ENCODE measurements around the gene NR2E1. TPM values are rescaled to one million over a fixed set of nuclear protein-coding genes. Genes with fewer than 3 reads are reported as not detected.

NR2E1 gene
- total and polyA plus RNA-seq, 9 donors: 0.05 TPM; not detected in 8

DNA sequence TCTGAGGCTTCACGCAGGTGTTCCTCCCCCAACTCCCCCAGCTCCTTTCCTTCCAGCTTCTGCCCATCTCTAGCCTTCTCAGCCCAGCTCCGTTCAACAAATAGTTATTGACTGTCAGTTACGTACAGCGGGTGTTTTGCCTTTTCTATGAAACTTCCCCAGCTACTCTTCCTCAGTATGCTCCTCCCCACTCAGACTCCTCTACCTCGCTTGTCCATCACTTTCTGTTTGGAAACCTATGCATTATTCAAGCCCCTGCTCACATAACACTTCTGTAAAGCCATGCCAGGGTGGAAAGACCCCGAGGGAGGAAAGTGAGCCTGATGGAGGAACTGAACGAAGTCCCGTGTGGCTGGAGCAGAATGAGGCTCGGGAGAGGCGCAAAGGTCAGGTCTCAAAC is 44.2 kb upstream of the NR2E1 start:
- Histone ChIP-seq H3K27me3 (ENCODE audit: control insufficient read depth, insufficient read depth, low read length) (peaks cover 88% of the 10 kb centered on the region), H3K4me3 (ENCODE audit: low read length) (no peak overlapping the region), H3K4me1 (ENCODE audit: control insufficient read depth, insufficient read depth, low read length) (peaks cover 21% of the 10 kb centered on the region), H3K36me3 (ENCODE audit: control insufficient read depth, insufficient read depth, low read length) (no peaks in the 10 kb centered on the region), H3K9me3 (replicated peaks; ENCODE audit: control insufficient read depth, low read depth, low read length) (no peaks in the 10 kb centered on the region), H3K27ac (ENCODE audit: low read length) (no peak overlapping the region)
- WGBS (ENCODE audit: insufficient coverage): 22% methylated on average over 9 of the region's 10 CpGs
- DNase-seq: no peak

DNA sequence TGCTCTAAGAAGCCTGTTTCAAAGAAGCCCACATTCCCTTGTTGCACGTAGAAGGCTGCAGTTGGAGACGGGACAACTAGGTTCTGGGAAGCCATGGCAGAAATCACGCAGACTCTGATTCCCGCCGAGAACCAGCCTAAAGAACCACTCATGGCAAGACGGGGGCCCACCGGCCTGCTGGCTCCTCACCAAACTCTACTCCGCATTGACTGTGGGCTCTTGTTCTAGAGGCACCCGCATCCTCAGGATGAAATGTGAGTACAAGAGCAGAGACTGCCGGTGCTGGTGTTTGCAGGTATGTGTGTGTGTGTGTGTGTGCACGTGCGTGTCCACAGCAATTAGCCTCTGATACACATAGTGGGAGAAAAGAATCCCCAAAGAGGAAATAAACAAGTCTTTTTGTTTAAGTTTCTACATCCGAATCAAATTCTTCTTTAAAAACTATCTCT is 42.3 kb upstream of the NR2E1 start:
- no peak overlapping the region for H3K4me3 ChIP-seq (ENCODE audit: low read length)
- H3K36me3 ChIP-seq (ENCODE audit: control insufficient read depth, insufficient read depth, low read length): no peaks in the 10 kb centered on the region
- WGBS (ENCODE audit: insufficient coverage): 13% methylated on average over 4 of the region's 13 CpGs
- no peak overlapping the region for H3K27ac ChIP-seq (ENCODE audit: low read length)
- H3K27me3 ChIP-seq (ENCODE audit: control insufficient read depth, insufficient read depth, low read length): peaks cover 84% of the 10 kb centered on the region
- peaks cover 11% of the 10 kb centered on the region for H3K4me1 ChIP-seq (ENCODE audit: control insufficient read depth, insufficient read depth, low read length)
- DNase-seq: no peak
- no peaks in the 10 kb centered on the region for H3K9me3 ChIP-seq (replicated peaks; ENCODE audit: control insufficient read depth, low read depth, low read length)

DNA sequence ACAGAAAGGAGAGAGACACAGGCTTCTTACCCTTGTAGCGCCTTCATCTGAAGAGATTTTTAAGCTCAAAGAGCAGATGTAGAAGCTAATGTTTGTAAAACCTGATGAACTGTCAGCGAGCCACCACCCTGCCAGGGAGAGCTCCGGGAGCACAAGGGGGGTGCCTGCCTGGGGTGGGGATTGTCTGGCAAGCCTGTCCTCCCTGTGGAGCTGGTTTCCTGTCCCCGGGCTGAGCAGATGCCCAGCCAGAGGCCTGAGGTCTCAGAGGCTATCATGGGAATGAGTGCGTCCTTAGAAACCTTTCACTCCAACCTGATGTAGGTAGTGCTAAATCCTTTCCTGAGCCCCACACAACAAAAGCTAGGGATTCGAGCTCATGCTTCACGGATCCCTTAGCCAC is 41.9 kb upstream of the NR2E1 start:
- H3K36me3 ChIP-seq (ENCODE audit: control insufficient read depth, insufficient read depth, low read length): no peaks in the 10 kb centered on the region
- peaks cover 84% of the 10 kb centered on the region for H3K27me3 ChIP-seq (ENCODE audit: control insufficient read depth, insufficient read depth, low read length)
- DNase-seq: no peak
- no peak overlapping the region for H3K4me3 ChIP-seq (ENCODE audit: low read length)
- no peaks in the 10 kb centered on the region for H3K9me3 ChIP-seq (replicated peaks; ENCODE audit: control insufficient read depth, low read depth, low read length)
- WGBS (ENCODE audit: insufficient coverage): 16% methylated on average over 5 of the region's 7 CpGs
- H3K4me1 ChIP-seq (ENCODE audit: control insufficient read depth, insufficient read depth, low read length): peaks cover 7% of the 10 kb centered on the region
- H3K27ac ChIP-seq (ENCODE audit: low read length): no peak overlapping the region

DNA sequence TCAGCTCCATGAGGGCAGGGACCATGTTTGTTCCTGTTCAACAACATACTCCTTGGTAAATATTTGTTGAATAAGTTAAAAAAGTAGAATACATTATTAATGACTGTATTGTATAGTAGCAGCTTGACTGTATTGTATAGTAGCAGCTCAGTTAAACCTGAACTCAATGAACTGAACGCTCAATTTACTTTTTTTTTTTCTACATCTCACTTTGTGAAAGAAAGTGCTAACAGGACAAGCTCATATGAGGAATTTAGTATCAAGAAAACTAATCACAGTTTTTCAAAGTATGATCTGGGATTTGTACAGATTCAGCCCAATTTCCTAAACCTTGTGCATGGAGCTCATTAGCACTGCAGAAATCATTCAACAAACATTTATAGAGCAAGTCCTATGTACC is 38.8 kb upstream of the NR2E1 start:
- no peaks in the 10 kb centered on the region for H3K36me3 ChIP-seq (ENCODE audit: control insufficient read depth, insufficient read depth, low read length)
- DNase-seq: no peak
- no peaks in the 10 kb centered on the region for H3K4me1 ChIP-seq (ENCODE audit: control insufficient read depth, insufficient read depth, low read length)
- no peaks in the 10 kb centered on the region for H3K9me3 ChIP-seq (replicated peaks; ENCODE audit: control insufficient read depth, low read depth, low read length)
- no peak overlapping the region for H3K27ac ChIP-seq (ENCODE audit: low read length)
- peaks cover 77% of the 10 kb centered on the region for H3K27me3 ChIP-seq (ENCODE audit: control insufficient read depth, insufficient read depth, low read length)
- H3K4me3 ChIP-seq (ENCODE audit: low read length): no peak overlapping the region
- no CpG with 5 or more reads among the region's 1 CpG for WGBS (ENCODE audit: insufficient coverage)

DNA sequence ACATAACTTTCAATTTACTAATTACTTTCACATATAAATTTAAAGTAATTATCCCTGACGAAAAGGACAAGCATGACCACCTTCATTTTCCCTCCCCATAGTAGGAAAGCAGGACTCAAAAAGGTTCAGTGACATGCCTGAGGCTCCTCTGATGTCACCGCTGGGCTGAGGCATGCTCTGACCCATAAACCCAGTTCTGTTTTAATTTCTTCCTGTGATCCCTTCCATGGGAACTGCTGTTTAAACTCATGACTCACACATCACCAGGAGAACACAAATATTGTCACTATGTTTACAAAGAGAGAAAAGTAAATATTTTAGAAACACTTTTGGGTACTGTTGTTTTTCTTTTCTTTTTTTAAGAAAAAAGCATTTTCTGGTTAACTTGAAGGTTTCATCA is 38.0 kb upstream of the NR2E1 start:
- no peak overlapping the region for H3K4me3 ChIP-seq (ENCODE audit: low read length)
- H3K27ac ChIP-seq (ENCODE audit: low read length): no peak overlapping the region
- WGBS (ENCODE audit: insufficient coverage): 40% methylated on average over 1 of the region's 2 CpGs
- H3K9me3 ChIP-seq (replicated peaks; ENCODE audit: control insufficient read depth, low read depth, low read length): no peaks in the 10 kb centered on the region
- no peaks in the 10 kb centered on the region for H3K36me3 ChIP-seq (ENCODE audit: control insufficient read depth, insufficient read depth, low read length)
- DNase-seq: no peak
- peaks cover 77% of the 10 kb centered on the region for H3K27me3 ChIP-seq (ENCODE audit: control insufficient read depth, insufficient read depth, low read length)
- H3K4me1 ChIP-seq (ENCODE audit: control insufficient read depth, insufficient read depth, low read length): no peaks in the 10 kb centered on the region

DNA sequence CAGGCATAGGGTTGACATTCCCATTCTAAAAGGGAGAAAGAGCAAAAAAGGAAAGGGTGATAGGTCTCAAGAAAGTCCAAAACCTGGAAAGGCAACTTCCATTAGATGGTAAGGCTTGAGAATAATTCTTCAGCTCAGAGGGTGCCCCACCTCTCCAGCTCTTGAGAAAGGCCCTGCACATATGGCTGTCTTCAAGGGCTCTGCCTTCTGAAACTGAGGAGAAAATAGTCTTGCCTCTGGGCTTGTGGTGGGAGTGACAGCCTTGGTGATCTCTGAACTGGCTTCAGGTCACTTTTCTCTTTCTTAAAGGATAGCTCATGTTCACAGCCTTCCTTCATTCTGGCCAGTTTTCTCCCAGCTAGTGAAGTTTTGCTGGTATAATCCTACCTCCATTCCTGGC is 35.6 kb upstream of the NR2E1 start:
- no peaks in the 10 kb centered on the region for H3K9me3 ChIP-seq (replicated peaks; ENCODE audit: control insufficient read depth, low read depth, low read length)
- no peak overlapping the region for H3K27ac ChIP-seq (ENCODE audit: low read length)
- H3K4me3 ChIP-seq (ENCODE audit: low read length): no peak overlapping the region
- H3K27me3 ChIP-seq (ENCODE audit: control insufficient read depth, insufficient read depth, low read length): peaks cover 70% of the 10 kb centered on the region
- no peaks in the 10 kb centered on the region for H3K36me3 ChIP-seq (ENCODE audit: control insufficient read depth, insufficient read depth, low read length)
- peaks cover 3% of the 10 kb centered on the region for H3K4me1 ChIP-seq (ENCODE audit: control insufficient read depth, insufficient read depth, low read length)
- DNase-seq: no peak

DNA sequence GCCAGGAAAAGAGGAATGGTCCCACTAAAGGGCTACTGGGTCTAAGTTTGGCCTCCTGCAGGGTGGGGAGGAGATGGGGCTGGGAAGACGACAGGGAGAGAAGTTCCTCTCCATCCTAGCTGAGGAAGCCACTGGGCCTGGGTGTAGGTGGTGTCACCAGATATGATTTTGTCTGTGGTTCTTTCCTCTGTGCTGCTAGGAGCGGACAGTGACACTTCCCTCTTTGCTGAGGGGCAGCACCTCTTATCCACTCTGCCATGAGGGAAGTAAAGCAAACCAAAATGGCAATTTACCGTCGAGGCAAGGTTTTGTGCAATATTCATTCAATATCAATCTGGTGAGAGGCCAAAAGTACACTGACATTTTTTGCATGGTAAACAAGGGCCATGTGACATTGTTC is 33.0 kb upstream of the NR2E1 start:
- no peaks in the 10 kb centered on the region for H3K36me3 ChIP-seq (ENCODE audit: control insufficient read depth, insufficient read depth, low read length)
- 7% methylated on average over 2 of the region's 4 CpGs for WGBS (ENCODE audit: insufficient coverage)
- no peak overlapping the region for H3K4me3 ChIP-seq (ENCODE audit: low read length)
- H3K27me3 ChIP-seq (ENCODE audit: control insufficient read depth, insufficient read depth, low read length): peaks cover 68% of the 10 kb centered on the region
- peaks cover 3% of the 10 kb centered on the region for H3K4me1 ChIP-seq (ENCODE audit: control insufficient read depth, insufficient read depth, low read length)
- no peak overlapping the region for H3K27ac ChIP-seq (ENCODE audit: low read length)
- DNase-seq: no peak
- H3K9me3 ChIP-seq (replicated peaks; ENCODE audit: control insufficient read depth, low read depth, low read length): no peaks in the 10 kb centered on the region

DNA sequence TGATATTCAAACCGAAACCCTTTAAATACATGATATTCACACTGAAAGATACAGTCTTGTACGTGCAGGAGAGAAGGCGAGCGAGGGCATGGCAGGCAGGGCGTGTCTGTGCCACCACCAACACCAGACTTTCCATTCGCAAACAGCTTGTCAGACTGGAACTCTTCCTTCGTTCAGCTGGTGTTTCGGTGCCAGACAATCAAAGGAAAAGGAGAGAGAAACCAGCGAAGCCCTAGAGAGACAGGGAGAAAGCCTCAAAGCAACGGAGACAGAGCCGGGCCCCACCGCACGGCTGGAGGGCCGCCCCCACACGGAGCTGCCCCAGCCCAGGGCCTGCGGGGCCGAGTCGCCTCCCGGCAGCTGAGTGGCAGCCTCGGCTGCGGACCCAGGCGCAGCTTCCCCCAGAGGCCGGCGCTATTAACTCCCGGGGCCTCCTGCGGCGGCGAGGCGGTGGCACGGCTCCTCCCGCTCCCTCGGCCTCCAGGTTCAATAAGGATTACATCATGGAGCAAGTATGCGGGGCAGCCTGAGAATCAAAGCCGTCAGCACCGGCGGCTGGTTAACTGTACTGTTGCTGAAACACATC is 32.1 kb upstream of the NR2E1 start:
- peak; percentile 75 for DNase-seq
- peaks cover 68% of the 10 kb centered on the region for H3K27me3 ChIP-seq (ENCODE audit: control insufficient read depth, insufficient read depth, low read length)
- peak overlapping the region; percentile 18 for H3K4me3 ChIP-seq (ENCODE audit: low read length)
- H3K36me3 ChIP-seq (ENCODE audit: control insufficient read depth, insufficient read depth, low read length): no peaks in the 10 kb centered on the region
- peaks cover 3% of the 10 kb centered on the region for H3K4me1 ChIP-seq (ENCODE audit: control insufficient read depth, insufficient read depth, low read length)
- H3K27ac ChIP-seq (ENCODE audit: low read length): peak overlapping the region; percentile 11
- WGBS (ENCODE audit: insufficient coverage): 2% methylated on average over 27 of the region's 36 CpGs
- H3K9me3 ChIP-seq (replicated peaks; ENCODE audit: control insufficient read depth, low read depth, low read length): no peaks in the 10 kb centered on the region

DNA sequence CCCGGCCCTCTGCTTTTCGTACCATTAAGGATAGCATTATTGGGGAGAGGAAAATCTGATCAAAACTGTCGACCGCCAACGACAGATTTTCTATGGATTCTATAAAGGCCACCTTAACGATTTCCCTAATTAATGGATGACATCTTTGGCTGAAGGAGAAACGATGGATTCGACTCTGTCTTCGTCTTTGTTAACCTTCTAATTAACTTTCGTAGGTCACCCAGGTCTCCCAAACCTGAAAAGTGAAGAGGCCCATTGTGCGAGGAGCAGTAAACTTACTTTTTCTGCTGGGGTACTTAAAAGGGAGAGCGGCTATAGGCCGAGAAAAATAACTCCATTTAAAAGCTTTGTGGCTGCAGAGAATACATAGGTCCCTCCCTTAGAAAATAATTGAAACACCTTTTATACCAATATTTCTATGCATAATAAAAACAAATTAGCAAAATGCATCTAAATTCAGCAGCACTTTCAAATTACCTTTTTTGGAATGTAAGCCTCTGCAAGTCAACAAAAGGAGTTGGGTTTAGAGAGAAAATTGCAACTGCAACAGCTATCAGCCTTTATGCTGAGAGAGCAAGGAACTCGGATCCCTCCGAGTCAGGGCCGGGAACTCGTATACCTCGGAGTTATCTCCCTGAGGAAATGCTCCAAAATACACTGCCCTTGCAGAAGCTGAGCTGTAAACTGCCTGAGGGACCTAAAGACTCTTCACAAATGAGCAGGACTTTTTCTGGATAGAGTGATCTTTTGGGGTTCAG is 31.4 kb upstream of the NR2E1 start:
- Histone ChIP-seq H3K36me3 (ENCODE audit: control insufficient read depth, insufficient read depth, low read length) (no peaks in the 10 kb centered on the region), H3K27me3 (ENCODE audit: control insufficient read depth, insufficient read depth, low read length) (peaks cover 64% of the 10 kb centered on the region), H3K4me1 (ENCODE audit: control insufficient read depth, insufficient read depth, low read length) (peaks cover 3% of the 10 kb centered on the region), H3K4me3 (ENCODE audit: low read length) (no peak overlapping the region), H3K9me3 (replicated peaks; ENCODE audit: control insufficient read depth, low read depth, low read length) (no peaks in the 10 kb centered on the region), H3K27ac (ENCODE audit: low read length) (no peak overlapping the region)
- 45% methylated on average over 6 of the region's 18 CpGs for WGBS (ENCODE audit: insufficient coverage)
- no peak for DNase-seq

DNA sequence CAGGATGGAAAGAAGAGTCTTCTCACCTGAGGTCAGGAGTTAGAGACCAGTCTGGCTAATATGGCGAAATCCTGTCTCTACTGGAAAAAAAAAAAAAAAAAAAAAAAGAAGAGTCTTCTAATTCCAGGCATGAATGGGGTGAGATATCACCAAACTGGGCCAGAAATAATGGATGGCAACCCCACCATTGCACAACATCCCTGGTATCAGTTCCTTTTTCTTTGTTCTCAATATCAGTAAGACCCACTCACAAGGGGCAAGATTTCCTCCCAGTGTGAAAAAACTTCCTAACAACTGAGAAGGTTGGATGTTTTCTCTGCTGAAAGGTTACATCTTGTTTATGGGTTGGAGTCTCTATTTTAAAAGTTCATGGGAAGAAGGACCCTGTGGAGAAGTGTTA is 23.6 kb upstream of the NR2E1 start:
- DNase-seq: no peak
- Histone ChIP-seq H3K36me3 (ENCODE audit: control insufficient read depth, insufficient read depth, low read length) (no peaks in the 10 kb centered on the region), H3K4me1 (ENCODE audit: control insufficient read depth, insufficient read depth, low read length) (no peaks in the 10 kb centered on the region), H3K27ac (ENCODE audit: low read length) (no peak overlapping the region), H3K4me3 (ENCODE audit: low read length) (no peak overlapping the region), H3K27me3 (ENCODE audit: control insufficient read depth, insufficient read depth, low read length) (peaks cover 32% of the 10 kb centered on the region), H3K9me3 (replicated peaks; ENCODE audit: control insufficient read depth, low read depth, low read length) (no peaks in the 10 kb centered on the region)
- WGBS (ENCODE audit: insufficient coverage): no CpG with 5 or more reads among the region's 1 CpG

Measured in muscle of leg (tissue), 11 donors.